HT-29 (cell line): ENCODE results near the gene PRPF8. TPM values are rescaled to one million over a fixed set of nuclear protein-coding genes. Genes with fewer than 3 reads are reported as not detected.

Source experiments
- small RNA-seq: library from RNA; depleted of rRNA; stranded (forward); fragments of <200 nt; gene quantifications from one replicate; pipeline ENCODE3, GENCODE V24; 2014
- total RNA-seq: library from RNA; depleted of rRNA; stranded (reverse); fragments of >200 nt; shearing (Covaris generic); gene quantifications from 2 replicates; pipeline ENCODE4 v1.2.3, GENCODE V29; 2014; rRNA removed

PRPF8 gene
- total RNA-seq, 1 experiment from 2014 or later: 92.7 TPM

Small RNA genes lying within 50 kb of the gene (small RNA-seq; reads per million reads assigned to genes)
- not detected for gene RN7SL105P

Other genes starting within 250 kb of the PRPF8 start
- gene CRK, start 228.6 kb downstream of the PRPF8 start, total RNA-seq: 28.8 and 28.9 TPM in 2 replicates
- 188 and 200 TPM in 2 replicates for gene MYO1C, start 192.2 kb downstream of the PRPF8 start, total RNA-seq
- gene INPP5K, start 168.3 kb downstream of the PRPF8 start, total RNA-seq: 51.5 and 75.5 TPM in 2 replicates
- gene PITPNA, start 122.1 kb downstream of the PRPF8 start, total RNA-seq: 15.9 and 23.1 TPM in 2 replicates
- 22.4 and 34.0 TPM in 2 replicates for gene SLC43A2, start 56.0 kb downstream of the PRPF8 start, total RNA-seq
- 0.89 and 1.3 TPM in 2 replicates for gene SCARF1, start 39.1 kb downstream of the PRPF8 start, total RNA-seq
- gene RILP, start 35.0 kb downstream of the PRPF8 start, total RNA-seq: 13.1 and 13.3 TPM in 2 replicates
- gene TLCD2, start 25.5 kb upstream of the PRPF8 start, total RNA-seq: 0.56 and 0.97 TPM in 2 replicates
- 35.8 and 39.2 TPM in 2 replicates for gene WDR81, start 39.8 kb upstream of the PRPF8 start, total RNA-seq
- gene SERPINF2, start 58.0 kb upstream of the PRPF8 start, total RNA-seq: 9.8 and 10.9 TPM in 2 replicates
- 1.1 and 5.0 TPM in 2 replicates for gene SERPINF1, start 77.2 kb upstream of the PRPF8 start, total RNA-seq
- gene SMYD4, start 145.0 kb upstream of the PRPF8 start, total RNA-seq: 5.9 and 7.5 TPM in 2 replicates
- 32.4 and 52.5 TPM in 2 replicates for gene RPA1, start 145.1 kb upstream of the PRPF8 start, total RNA-seq